HG02798 (cell line): ENCODE measurements around the gene ARFIP1.
"Not testable (repeated sequence)": the region's sequence is repeated elsewhere in the genome, so short reads cannot be mapped to it uniquely, and the experiment has no call there.

Experiments used
- ATAC-seq: cut with Tn5 transposase; IDR thresholded peaks from one replicate; pipeline ENCODE4 v1.9.1; 2021; ENCODE audit warnings: mild to moderate bottlenecking; ENCODE audit not compliant: unreplicated experiment, poor library complexity

ARFIP1 gene, protein sequence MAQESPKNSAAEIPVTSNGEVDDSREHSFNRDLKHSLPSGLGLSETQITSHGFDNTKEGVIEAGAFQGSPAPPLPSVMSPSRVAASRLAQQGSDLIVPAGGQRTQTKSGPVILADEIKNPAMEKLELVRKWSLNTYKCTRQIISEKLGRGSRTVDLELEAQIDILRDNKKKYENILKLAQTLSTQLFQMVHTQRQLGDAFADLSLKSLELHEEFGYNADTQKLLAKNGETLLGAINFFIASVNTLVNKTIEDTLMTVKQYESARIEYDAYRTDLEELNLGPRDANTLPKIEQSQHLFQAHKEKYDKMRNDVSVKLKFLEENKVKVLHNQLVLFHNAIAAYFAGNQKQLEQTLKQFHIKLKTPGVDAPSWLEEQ

DNA sequence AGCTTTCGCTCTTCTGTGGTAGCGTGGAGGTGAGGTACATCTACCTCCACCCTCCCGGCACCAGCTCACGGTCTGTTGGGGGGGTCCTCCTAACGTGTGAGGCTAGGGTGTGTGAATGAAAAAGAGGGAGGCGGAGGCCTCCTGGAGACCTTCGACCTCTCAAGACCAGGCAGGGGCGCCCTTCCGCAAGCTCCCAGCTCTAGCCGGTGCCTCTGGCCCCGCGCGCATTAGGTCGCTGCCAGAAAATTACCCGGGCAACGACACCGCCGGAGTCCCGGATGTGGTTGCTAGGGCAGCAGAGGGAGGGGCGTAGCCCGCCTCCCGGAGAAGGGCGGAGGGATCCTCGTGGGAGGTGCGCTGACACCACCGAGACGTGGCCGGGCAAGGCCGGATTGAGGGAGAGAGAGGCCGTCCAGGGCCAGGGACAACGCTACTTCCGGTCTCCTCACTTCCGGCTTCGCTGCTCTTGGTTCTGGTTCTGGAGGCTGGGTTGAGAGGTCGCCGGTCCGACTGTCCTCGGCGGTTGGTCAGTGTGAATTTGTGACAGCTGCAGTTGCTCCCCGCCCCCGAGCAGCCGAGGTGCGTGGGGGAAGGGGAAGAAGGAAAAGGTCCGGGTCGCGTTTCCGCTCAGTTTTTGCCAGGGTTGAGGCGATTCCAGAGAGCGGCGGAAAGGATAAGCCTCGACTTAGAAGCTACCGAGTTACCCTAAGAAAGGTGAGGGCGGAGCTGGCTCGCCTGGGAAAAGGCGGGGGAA is at the start of gene ARFIP1, which contains the start of gene TIGD4:
Gene ARFIP1 (plus strand): TSS at position 442 of the 754 bp plus-strand sequence. CDS start 49,680 bp downstream, outside the sequence.
Gene TIGD4 (minus strand): TSS at position 218 of the 754 bp plus-strand sequence. CDS start 8,726 bp downstream, outside the sequence.
- peak; percentile 97 for ATAC-seq

DNA sequence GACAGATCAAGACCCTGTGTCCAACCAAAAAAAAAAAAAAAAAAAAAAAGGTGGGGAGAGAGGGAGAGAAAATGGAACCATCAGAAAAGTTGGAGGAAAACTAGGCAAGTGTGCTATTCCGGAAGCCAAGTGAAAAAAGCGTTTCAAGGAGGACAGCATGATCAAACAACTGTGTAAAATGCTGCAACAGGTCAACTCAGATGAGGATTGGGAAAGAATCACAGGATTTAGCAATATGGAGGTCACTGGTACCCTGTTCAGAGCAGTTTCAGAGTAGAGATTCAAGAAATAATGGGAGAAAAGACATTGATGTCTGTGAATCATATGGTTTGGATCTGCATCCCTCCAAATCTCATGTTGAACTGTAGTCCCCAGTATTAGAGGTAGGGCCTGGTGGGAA is 47.8 kb upstream of the ARFIP1 start:
- ATAC-seq: no peak

DNA sequence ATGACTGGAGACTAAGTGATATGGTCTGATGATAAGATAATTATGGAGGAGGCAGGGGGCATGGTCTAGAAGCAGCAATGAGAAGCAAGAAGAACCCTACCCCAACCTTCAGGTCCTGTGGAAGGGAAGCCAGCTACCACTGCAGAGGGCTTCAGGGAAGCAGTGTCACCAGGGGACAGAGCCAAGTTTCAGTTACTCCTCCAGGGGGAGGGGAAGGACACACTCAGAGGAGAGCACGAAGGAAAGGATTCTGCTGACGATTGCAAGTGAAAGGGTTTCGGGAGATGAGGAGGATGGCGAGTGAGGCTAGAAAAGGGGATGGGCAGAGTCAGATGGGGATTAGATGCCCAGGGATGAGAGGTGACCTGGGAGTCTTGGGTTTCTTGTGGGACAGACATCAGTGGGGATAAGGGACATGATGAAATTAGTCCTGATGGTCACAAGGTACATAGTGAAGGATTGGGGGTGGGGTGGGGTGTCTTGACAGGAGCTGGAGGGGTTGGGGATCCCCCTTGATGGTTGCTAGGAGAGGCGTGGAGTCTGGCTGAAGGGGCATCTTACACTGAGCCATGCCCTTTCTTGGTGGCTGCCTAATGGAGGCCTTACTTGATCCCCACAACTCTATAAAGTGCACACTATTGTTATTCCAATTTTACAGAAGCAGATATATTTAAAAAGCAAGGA is 45.6 kb upstream of the ARFIP1 start:
- ATAC-seq: no peak

DNA sequence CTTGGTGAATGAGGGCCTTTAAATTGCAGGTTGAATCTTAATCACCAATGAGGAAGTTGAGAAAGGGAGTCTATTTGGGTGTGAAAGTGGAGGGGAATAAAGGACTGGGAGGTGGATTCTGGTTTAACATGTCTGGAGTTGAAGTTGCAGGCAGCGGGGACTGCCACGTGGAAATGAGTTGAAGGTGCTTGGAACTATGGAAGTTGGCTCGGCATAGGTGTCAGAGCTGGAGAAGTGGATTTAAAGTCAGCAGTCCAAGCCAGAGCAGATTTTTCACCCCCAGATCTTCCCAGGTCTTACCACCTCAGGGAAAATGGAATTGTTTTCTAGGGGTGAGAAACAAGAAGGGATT is 45.1 kb upstream of the ARFIP1 start:
- ATAC-seq: no peak

DNA sequence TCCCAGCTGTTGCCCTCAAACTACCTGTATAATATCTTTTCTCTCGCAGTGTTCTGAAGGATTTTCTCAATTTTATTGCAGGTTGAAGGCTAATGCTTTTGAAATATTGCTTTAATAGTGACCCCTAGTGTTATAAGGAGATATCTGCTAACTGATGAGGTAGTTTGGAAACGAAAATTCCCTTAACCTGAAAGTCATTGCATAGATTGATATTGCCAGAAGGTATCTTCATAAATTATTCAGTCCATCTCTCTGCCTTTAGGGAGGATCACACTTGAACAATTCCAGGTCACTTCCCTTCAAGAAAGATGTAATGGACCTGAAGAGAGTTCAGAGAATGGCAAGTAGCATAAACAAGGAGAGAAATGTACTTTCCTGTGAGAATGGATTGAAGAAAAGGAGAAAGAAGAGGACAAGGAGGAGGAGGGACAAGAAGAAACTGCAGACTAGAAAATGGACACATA is 44.3 kb upstream of the ARFIP1 start:
- no peak for ATAC-seq

DNA sequence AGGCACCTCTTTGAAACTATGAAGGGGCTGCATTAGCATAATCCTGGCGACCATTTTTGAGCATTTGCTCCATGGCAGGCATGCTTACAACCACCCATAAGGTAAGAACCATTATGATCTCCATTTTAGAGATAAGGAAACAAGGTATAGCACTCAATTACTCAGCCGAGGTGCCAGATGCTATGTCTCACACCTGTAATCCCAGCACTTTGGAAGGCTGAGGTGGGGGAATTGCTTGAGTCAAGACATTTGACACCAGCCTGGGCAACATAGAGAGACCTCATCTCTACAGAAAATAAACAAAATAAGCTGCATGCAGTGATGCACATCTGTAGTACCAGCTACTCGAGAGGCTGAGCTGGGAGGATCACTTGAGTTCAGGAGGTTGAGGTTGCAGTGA is 43.8 kb upstream of the ARFIP1 start:
- no peak for ATAC-seq

DNA sequence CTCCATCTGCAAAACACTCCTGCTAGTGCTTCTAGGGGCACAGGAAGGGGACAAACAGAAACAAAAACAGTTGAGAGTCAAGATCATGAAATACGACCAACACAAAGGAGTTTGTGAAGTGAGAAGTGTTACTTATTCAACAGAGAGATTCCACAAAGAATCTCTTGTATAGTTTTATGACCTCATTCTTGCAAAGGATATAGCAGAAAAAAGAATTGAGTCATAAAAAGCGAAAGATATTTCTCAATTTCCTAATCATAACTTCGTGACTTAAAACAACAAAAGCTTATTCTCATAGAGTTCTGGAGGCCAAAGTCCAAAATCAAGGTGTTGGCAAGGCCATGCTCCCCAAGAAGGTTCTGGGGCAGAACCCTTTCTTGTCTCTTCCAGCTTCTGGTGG is 40.9 kb upstream of the ARFIP1 start:
- no peak for ATAC-seq

DNA sequence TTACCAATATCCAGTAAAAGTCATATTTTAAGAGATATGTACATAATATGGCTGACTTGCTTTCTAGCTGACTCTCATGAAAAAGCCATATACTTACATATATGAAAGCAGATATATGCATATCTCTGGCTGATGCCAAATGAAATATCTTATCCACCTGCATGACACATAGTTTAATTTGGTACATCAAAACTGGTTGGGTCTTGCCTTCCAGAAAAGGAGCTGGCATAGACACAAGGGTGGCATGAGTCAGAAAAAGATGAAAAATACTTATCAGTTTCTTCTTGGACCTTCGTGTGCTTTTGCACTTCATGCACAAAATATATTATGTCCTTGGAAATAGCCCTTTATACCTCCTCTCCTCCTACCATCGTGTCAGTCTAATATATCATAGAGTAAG is 32.3 kb upstream of the ARFIP1 start:
- ATAC-seq: no peak

DNA sequence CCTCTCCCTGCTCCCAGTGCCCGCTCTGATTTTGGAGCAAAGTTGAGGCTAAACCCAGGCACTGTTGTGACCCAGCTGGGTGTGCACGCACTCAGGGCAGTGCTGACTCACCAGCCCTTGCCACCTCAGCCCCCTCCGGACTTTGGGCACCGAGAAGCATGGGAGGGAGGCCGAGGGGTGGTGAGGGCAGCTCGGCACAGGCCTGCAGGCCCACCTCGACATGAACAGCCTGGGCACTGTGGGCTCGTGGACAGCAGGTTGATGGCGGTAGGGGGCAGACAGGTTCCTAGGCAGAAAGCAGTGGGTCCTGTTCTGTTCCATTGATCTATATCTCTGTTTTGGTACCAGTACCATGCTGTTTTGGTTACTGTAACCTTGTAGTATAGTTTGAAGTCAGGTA is 31.1 kb upstream of the ARFIP1 start:
- ATAC-seq: no peak

DNA sequence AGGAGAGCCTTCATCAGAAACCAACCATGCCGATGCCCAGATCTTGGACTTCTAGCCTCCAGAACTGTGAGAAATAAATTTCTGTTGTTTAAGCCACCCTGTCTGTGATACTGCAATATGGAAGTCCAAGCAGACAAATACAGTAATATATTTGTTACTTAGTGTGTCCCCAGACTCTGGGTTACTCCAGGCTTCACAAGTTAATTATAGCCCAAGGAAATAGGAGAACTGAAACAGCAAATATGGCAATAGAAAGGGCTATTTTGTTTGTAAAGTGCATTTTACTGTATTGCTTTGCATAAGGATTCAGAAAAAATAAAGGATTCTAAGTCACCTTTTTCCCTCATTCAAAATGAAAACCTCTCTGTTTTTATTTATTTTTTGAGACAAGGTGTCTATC is 16.0 kb upstream of the ARFIP1 start:
- no peak for ATAC-seq

DNA sequence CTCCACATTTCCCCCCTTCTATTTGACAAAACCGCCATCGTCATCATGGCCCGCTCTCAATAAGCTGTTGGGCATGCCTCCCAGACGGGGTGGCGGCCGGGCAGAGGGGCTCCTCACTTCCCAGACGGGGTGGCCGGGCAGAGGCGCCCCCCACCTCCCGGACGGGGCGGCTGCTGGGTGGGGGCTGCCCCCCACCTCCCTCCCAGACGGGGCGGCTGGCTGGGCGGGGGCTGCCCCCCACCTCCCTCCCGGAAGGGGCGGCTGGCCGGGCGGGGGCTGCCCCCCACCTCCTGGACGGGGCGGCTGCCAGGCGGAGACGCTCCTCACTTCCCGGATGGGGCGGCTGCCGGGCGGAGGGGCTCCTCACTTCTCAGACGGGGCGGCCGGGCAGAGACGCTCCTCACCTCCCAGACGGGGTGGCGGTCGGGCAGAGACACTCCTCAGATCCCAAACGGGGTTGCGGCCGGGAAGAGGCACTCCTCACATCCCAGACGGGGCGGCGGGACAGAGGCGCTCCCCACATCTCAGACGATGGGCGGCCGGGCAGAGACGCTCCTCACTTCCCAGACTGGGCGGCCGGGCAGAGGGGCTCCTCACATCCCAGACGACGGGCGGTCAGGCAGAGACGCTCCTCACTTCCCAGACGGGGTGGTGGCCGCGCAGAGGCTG is 14.6 kb upstream of the ARFIP1 start:
- ATAC-seq: not testable (repeated sequence)

DNA sequence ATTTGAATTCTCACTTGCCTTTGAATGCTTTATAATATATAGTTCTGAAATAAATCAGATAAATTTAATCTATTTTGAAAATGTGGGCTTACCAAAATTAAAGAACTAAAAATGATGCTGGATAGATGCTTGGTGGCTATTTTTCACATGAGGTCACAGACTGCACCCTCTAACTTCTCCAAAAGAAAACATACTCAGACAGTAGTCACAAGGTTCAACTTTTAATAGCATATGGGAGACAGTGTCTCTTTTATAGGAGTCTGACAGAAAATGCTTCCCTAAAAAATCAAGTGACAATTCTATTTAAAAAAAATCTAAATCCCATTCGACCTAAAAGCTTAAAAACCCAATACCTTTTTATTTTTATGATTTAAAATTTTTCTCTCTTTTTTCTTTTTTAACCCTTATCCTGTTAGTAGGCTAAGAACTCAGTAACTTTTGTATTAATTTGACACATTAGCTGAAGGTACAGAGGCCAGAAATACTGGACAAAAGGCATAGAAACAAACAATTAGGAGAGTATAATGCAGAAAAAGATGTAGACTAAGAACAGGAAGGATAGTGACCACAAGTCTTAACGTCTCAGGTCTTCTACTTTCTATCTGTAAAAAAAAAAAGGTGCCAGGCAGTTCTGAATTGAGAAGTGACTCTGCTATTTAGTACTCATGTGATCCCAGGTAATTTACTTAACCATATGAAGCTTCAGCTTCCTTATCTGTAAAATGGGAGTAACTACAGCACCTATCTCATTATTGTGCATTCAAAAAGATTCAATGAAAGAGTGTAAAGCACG is 7.8 kb upstream of the ARFIP1 start:
- ATAC-seq: peak; percentile 64

DNA sequence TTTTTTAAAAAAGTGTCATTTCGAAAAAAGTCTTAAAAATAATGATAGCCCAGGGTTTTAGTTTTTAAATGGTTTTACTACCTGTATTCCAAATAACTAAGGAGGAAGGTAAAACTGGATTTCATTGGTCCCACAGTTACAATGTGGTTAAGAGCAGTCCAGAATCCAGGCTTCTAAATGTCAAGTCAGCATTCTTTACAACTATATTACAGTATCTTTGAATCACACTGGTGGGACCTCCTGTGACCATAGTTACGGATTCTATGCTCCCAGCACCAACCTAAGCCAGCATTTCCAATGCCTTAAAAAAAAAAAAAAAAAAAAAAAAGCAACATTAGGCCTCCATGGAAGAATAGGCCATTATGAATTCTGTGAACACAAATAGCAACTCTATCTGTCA is 6.4 kb upstream of the ARFIP1 start:
- ATAC-seq: no peak

DNA sequence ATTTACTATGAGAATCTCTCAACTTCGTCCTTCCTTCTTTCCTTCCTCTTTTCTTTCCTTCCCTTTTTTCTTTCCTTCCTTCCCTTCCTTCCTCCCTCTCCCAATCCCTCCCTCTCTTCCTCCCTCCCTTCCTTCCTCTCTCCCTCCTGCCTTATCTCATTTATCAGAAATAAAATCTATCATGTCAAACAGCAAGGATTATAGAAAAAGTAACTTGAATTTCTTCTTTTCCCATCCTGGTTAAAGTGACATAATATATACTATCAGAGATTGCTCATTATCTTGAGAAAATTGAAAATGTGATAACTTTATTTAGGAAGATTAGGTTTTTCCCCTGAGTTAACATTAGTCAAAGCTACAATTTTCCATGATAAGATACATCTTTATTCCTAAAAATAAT is 5.8 kb upstream of the ARFIP1 start:
- no peak for ATAC-seq

DNA sequence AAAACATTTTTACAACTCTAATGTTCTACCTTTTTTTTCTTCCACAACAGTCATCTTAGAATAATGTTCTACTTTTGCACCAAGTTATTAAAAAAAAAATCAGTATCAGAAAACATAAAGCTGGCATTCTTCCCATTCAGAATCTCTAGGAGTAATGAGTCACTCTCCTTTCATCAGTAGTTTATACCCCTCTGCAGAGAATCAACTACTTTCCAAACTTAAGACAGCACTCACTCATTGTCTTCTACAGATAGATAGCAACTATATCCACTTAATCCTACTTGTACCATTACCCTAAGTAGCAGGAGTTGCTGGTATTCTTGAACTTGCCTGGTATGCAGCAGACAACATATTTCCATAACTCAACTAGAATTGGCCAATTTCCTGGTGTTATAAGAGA is 3.4 kb upstream of the ARFIP1 start:
- no peak for ATAC-seq

DNA sequence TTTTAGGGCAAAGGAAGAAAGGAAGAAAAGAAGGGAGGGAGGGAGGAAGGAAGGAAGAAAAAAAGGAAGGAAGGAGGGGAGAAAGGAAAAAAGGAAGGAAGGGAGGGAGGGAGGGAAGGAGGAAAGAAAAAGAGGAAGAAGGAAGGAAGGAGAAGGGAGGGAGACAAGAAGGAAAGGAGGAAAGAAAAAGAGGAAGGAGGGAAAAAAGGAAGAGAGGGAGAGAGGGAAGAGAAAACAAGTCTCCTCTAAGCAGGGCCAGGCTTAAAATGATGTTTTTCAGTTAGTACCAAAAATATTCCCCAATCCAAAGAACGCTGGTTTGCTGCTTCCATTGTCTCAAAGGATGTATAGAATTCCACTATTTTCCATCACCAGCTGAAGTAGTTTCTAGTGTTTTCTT is 2.3 kb upstream of the ARFIP1 start:
- ATAC-seq: no peak

DNA sequence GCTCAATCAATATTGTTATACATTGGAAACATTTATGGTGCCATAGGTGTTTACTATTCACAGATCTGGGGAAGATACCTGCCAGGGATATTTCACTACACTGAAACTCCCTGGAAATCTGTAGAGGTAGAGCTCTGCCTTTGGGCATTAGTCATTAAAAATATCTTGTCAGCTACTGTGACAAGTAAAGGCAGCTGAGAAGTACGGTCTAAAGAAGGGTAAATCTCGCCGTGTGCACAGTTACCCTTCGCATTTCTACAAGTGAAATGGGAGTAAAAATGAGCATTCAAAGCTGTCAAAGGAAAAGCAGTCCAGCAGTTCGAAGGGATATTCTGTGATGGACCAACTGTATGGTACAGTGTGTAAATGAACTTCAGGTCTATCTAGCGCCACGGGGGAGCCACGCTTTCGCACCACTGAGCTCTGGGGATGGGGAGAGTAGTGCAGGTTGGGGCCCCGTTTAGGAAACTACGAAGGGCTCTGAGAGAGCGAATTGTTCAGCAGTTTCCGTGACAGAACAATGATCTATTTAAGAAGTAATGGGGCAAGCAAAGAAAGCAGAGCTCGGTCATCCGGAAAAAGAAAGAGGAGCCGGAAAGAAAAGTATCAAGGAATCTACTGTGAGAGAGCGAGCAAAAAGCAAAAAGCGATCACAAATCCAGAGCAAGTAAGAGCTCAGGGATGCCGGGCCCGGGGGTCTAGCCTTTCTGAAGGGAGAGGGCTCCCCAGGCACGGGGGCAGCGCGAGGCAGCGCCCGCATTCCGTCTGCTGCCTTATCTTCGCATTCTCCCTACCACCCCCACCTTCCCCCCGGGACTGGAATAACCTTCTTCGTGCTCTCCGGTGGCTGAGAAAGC is 870 bp upstream of the ARFIP1 start:
- no peak for ATAC-seq

DNA sequence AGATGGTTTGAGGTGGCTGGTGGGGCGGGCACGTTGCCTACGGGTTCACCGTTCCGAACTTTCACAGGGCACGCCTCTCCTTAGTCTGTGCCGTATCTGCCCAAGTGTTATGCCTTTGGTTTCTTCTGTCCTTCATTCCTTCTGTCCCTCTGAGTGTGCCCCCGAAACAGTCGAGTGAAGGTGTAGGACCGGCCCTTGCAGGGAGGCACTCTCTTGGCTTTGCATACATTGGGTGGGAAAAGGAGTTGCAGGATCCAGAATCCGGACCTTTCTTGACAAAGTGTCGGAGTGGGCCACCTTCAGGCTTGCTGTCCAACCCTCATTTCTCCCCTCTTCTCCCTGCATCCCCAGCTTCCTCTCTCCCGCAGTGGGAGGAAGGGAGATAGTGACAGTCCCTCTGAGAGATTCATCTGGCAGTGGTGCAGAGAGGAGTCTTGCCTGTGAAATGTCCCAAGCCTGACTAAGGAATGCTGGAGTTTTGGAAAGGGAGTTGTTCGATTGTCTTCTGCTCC is 569 bp downstream of the ARFIP1 start:
- ATAC-seq: no peak
